Left ventricle myocardium inferior (tissue), 1 donor: ENCODE measurements around the gene TRPM2. TPM values are rescaled to one million over a fixed set of nuclear protein-coding genes. Genes with fewer than 3 reads are reported as not detected.

ENCODE experiments used
- DNase-seq: peaks from one replicate; pipeline ENCODE4 v3.0.0-alpha.2; 2020
- H3K27ac ChIP-seq: fragments of 200-600 bp; replicated peaks from 2 replicates; pipeline ENCODE4 v1.8.0; 2021
- H3K27me3 ChIP-seq: fragments of 200-600 bp; 2 replicates; pipeline ENCODE4 v1.8.0; 2021; ENCODE audit warnings: low read depth
- H3K36me3 ChIP-seq: fragments of 200-600 bp; 2 replicates; pipeline ENCODE4 v1.8.0; 2021
- H3K4me1 ChIP-seq: fragments of 200-600 bp; 2 replicates; pipeline ENCODE4 v1.8.0; 2021
- H3K4me3 ChIP-seq: fragments of 200-600 bp; 2 replicates; pipeline ENCODE4 v1.8.0; 2021; ENCODE audit warnings: mild to moderate bottlenecking, moderate library complexity
- H3K9me3 ChIP-seq: fragments of 200-600 bp; replicated peaks from 2 replicates; pipeline ENCODE4 v1.8.0; 2021
- CTCF ChIP-seq: fragments of 200-600 bp; IDR thresholded peaks from 2 replicates; pipeline ENCODE4 v1.8.0; 2021; ENCODE audit warnings: antibody characterized with exemption, mild to moderate bottlenecking, borderline replicate concordance
- intact Hi-C: fragments of 100-400 bp; cut with micrococcal nuclease; formaldehyde crosslinking; loops from one replicate; pipeline ENCODE4 v1.11.0; 2022
- total RNA-seq: library from RNA; stranded (reverse); fragmentation: NEBNext Ultra II Directional; extraction: Animal tissue kit (Norgen Biotek cat#: 25700); gene quantifications from one replicate; pipeline ENCODE4 v1.2.1, GENCODE V29; 2021
- donor health status: DM: no; HTN: yes; CAD: no; lungs with severe emphysema.

TRPM2 gene
- total RNA-seq, 1 donor from 2014 or later = 1.8 TPM

DNA sequence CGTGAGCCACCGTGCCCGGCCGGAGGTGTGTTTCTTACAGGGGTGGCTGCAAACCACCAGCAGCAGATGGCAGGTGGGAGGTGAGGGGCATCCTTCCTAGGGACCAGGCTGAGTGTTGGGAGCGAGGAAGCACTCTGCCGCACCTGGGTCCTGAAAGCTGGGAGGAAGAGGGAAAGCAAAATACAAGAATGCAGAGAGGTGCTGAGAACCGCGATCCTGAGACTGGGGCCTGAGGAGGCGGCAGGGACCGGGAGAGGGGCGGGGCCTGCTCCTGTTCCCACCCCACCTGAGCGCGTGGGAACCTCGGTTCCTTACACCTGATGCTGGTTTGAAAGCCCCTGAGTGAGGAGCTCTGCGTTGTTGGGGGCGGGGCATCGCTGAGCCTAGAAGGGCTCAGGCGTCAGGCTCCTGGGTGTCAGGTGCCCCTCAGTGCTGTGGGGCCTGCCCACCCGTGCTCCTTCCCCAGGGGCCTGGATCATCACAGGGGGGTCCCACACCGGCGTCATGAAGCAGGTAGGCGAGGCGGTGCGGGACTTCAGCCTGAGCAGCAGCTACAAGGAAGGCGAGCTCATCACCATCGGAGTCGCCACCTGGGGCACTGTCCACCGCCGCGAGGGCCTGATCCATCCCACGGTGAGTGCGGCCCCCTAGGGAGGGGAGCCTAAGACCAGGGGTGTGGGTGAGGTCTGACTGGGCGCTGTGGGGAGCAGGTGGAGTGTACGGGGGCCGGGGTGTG, 15.5 kb downstream of the TRPM2 start:
- Histone ChIP-seq H3K4me1 (peaks cover 4% of the 10 kb centered on the region), H3K27me3 (peaks cover 80% of the 10 kb centered on the region), H3K27ac (no peak overlapping the region), H3K4me3 (no peak overlapping the region), H3K9me3 (peaks cover 8% of the 10 kb centered on the region), H3K36me3 (no peaks in the 10 kb centered on the region)
- no peak for DNase-seq
- intact Hi-C loops = no loop called here
- no peak for TF ChIP-seq CTCF

DNA sequence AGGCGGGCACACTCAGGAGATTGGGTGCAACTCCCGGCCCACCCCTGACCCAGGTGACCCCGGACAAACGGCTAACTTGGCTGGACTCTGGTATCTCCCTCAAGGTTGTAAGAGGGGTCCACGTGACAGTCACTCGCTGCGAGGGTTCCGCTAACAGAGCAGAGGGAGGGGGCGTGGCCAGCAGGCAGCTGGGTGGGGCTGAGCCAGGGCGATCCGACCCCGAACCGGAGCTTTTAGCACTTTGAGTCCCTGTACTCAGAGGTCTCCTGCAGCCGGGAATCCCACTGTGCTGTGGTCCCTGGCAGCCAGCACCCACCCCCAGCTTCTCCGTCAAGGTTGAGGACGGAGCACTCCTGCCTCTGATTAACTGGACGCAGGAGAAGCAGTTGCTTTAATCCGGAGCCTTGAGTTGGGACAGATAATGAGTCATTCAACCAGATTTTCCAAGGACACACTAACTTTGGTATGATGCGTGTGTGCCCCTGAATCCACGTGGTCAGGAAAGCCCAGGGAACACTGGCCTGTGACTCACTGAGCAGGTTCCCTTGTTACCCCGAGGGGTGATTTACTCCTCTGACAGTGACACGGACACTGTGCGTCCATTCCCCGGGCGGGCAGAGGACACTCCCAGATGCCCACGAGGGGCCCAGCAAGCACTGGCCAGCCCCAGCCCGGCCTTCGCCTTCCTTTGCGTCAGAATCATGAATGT, 16.8 kb downstream of the TRPM2 start:
- H3K27me3 ChIP-seq = peaks cover 86% of the 10 kb centered on the region
- no peaks in the 10 kb centered on the region for H3K36me3 ChIP-seq
- DNase-seq = no peak
- H3K9me3 ChIP-seq = no peaks in the 10 kb centered on the region
- H3K4me3 ChIP-seq = peak overlapping the region; percentile 13
- intact Hi-C loops = no loop called here
- no peak for TF ChIP-seq CTCF
- H3K27ac ChIP-seq = no peak overlapping the region
- peaks cover 4% of the 10 kb centered on the region for H3K4me1 ChIP-seq

GRCh38 chr21:44370786-44371410, 17.5 kb downstream of the TRPM2 start:
- intact Hi-C loops = no loop called here
- no peak for DNase-seq
- no peak overlapping the region for H3K27ac ChIP-seq
- peaks cover 4% of the 10 kb centered on the region for H3K4me1 ChIP-seq
- TF ChIP-seq CTCF = no peak
- no peaks in the 10 kb centered on the region for H3K9me3 ChIP-seq
- no peak overlapping the region for H3K4me3 ChIP-seq
- H3K36me3 ChIP-seq = no peaks in the 10 kb centered on the region
- peaks cover 86% of the 10 kb centered on the region for H3K27me3 ChIP-seq

GRCh38 chr21:44371596-44371995, 18.2 kb downstream of the TRPM2 start:
- Histone ChIP-seq H3K4me3 (no peak overlapping the region), H3K9me3 (no peaks in the 10 kb centered on the region), H3K27me3 (peaks cover 87% of the 10 kb centered on the region), H3K36me3 (no peaks in the 10 kb centered on the region), H3K27ac (no peak overlapping the region), H3K4me1 (peaks cover 4% of the 10 kb centered on the region)
- intact Hi-C loops = no loop called here
- no peak for TF ChIP-seq CTCF
- DNase-seq = no peak

DNA sequence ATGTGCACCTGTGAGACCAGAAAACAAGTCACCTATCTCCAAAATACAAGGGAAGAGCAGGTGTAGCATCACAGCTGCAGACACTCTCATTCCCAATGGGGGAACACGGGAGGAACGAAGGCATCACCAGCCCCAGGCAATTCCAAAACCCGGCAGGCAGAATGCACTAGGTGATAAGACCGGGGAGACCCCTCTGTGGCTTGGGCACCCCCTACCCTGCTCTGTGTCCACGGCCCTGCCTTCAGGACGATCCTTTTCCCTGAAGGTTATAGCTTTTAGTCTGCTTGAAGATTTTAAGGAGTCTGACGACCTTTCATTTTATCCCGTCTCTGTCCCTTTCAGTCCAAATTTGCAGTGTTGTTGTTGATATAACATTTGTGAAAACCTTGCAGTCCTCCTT, 19.2 kb downstream of the TRPM2 start:
- Histone ChIP-seq H3K9me3 (no peaks in the 10 kb centered on the region), H3K27me3 (peaks cover 87% of the 10 kb centered on the region), H3K36me3 (no peaks in the 10 kb centered on the region), H3K27ac (no peak overlapping the region), H3K4me1 (peaks cover 4% of the 10 kb centered on the region), H3K4me3 (no peak overlapping the region)
- TF ChIP-seq CTCF = no peak
- no peak for DNase-seq
- intact Hi-C loops = no loop called here
